HCT116 (cell line): ENCODE measurements around the gene PYGL. TPM values are rescaled to one million over a fixed set of nuclear protein-coding genes. Genes with fewer than 3 reads are reported as not detected.

Experiments
- ATAC-seq: fragments of 200-7000 bp; cut with Tn5 transposase; 2 replicates; pipeline ENCODE4 v1.9.1; 2020; ENCODE audit warnings: mild to moderate bottlenecking, moderate library complexity
- BruUV-seq: library from RNA; stranded (reverse); fragments of 400-500 nt; replicated peaks from 2 replicates; lab custom pipeline; 2021; lab: Mats Ljungman, UMichigan
- CTCF ChIA-PET: fragments of 300-600 bp; sonication (Branson Sonifier 250); formaldehyde crosslinking; loops from one replicate; lab custom pipeline; 2021; ENCODE audit warnings: antibody characterized with exemption; lab: Charles Lee
- POLR2A ChIA-PET: fragments of 300-600, 350-600 bp; sonication (Branson Sonifier 250); formaldehyde crosslinking; loops from one replicate; lab custom pipeline; 2021; ENCODE audit warnings: antibody characterized with exemption; lab: Charles Lee
- RAD21 ChIA-PET, 2 experiments: fragments of 300-600 bp; sonication (Branson Sonifier 250); formaldehyde crosslinking; loops; one replicate each; lab custom pipeline; 2023; ENCODE audit warnings: low total read pairs in 2 of 2; ENCODE audit not compliant: uncharacterized antibody in 2 of 2, unreplicated experiment in 2 of 2, low non-redundant PET in 1 of 2; lab: Charles Lee
- DNase-seq: peaks from one replicate; pipeline ENCODE4 v3.0.0-alpha.2; 2010; ENCODE audit warnings: low read depth, low spot score
- H2AFZ ChIP-seq: fragments of 200-600 bp; shearing (Covaris generic), sonication (generic); 2 replicates; pipeline ENCODE4 v1.6.1; 2017; ENCODE audit warnings: low read depth, mixed run types, mixed read lengths, antibody characterized with exemption, low read length; ENCODE audit not compliant: poor library complexity, severe bottlenecking
- H3K27ac ChIP-seq: 2 replicates; pipeline ENCODE4 v1.5.1; 2012; ENCODE audit warnings: low read depth, low read length
- H3K27me3 ChIP-seq: fragments of 200-600 bp; sonication (generic); 2 replicates; pipeline ENCODE4 v1.6.1; 2016; ENCODE audit warnings: mixed run types, low read length, mixed read lengths; ENCODE audit not compliant: insufficient read depth
- H3K36me3 ChIP-seq, 2 experiments: fragments of 200-500 bp in 1 of 2; fragments of 200-600 bp in 1 of 2; sonication (Bioruptor generic) in 1 of 2; sonication (generic) in 1 of 2; 2 replicates each; pipeline versions ENCODE4 v1.5.1 to v1.6.1; 2014 to 2016; ENCODE audit warnings: low read length in 2 of 2, inconsistent platforms in 1 of 2, mixed read lengths in 1 of 2, mixed run types in 1 of 2; ENCODE audit not compliant: insufficient read depth in 2 of 2, control insufficient read depth in 1 of 2
- H3K4me1 ChIP-seq, 2 experiments: fragments of 200-600 bp in 1 of 2; sonication (generic) in 1 of 2; 2 replicates each; pipeline versions ENCODE4 v1.5.1 to v1.6.1; 2012 to 2017; ENCODE audit warnings: low read length in 2 of 2, inconsistent platforms in 1 of 2, mild to moderate bottlenecking in 1 of 2, mixed read lengths in 1 of 2, mixed run types in 1 of 2, moderate library complexity in 1 of 2; ENCODE audit not compliant: insufficient read depth in 2 of 2, control insufficient read depth in 1 of 2
- H3K4me2 ChIP-seq: fragments of 200-600 bp; sonication (generic); 2 replicates; pipeline ENCODE4 v1.6.1; 2017; ENCODE audit warnings: mixed run types, low read length, mixed read lengths
- H3K4me3 ChIP-seq, 2 experiments: fragments of 200-600 bp in 1 of 2; sonication (generic) in 1 of 2; replicated peaks in 1 of 2; 2 replicates each; pipeline ENCODE4 v1.5.1; 2011 to 2016; ENCODE audit warnings: low read length in 2 of 2, control low read depth in 1 of 2, low read depth in 1 of 2, mild to moderate bottlenecking in 1 of 2, mixed read lengths in 1 of 2, mixed run types in 1 of 2
- H3K79me2 ChIP-seq: fragments of 200-600 bp; sonication (generic); 2 replicates; pipeline ENCODE4 v1.6.1; 2017; ENCODE audit warnings: mild to moderate bottlenecking, mixed run types, low read length, moderate library complexity, mixed read lengths; ENCODE audit not compliant: insufficient read depth
- H3K9ac ChIP-seq: fragments of 200-600 bp; sonication (generic); 2 replicates; pipeline ENCODE4 v1.6.1; 2016; ENCODE audit warnings: low read length, mixed read lengths
- H3K9me2 ChIP-seq: fragments of 200-600 bp; sonication (generic), shearing (Covaris generic); 2 replicates; pipeline ENCODE4 v1.6.1; 2017; ENCODE audit warnings: mixed run types, mild to moderate bottlenecking, moderate library complexity; ENCODE audit not compliant: insufficient read depth
- H3K9me3 ChIP-seq, 2 experiments: fragments of 200-500 bp in 1 of 2; fragments of 200-600 bp in 1 of 2; sonication (Bioruptor generic) in 1 of 2; sonication (generic) in 1 of 2; 2 replicates each; pipeline ENCODE4 v1.6.1; 2014 to 2017; ENCODE audit warnings: low read length in 2 of 2, mixed read lengths in 2 of 2, inconsistent platforms in 1 of 2, low read depth in 1 of 2, mild to moderate bottlenecking in 1 of 2, mixed run types in 1 of 2, moderate library complexity in 1 of 2; ENCODE audit not compliant: control insufficient read depth in 1 of 2, insufficient read depth in 1 of 2
- H4K20me1 ChIP-seq: fragments of 200-600 bp; sonication (generic), shearing (Covaris generic); 2 replicates; pipeline ENCODE4 v1.6.1; 2017; ENCODE audit warnings: mixed run types, mild to moderate bottlenecking, moderate library complexity; ENCODE audit not compliant: insufficient read depth
- ELF1 ChIP-seq: IDR thresholded peaks from 2 replicates; pipeline ENCODE4 v1.6.1; 2012; ENCODE audit warnings: low read depth, borderline replicate concordance
- EZH2 ChIP-seq: fragments of 200-600 bp; sonication (generic); IDR thresholded peaks from 2 replicates; pipeline ENCODE4 v1.6.1; 2017; ENCODE audit warnings: antibody characterized with exemption, mixed run types
- FOSL1 ChIP-seq: IDR thresholded peaks from 2 replicates; pipeline ENCODE4 v1.6.1; 2012; ENCODE audit warnings: low read depth
- JUND ChIP-seq: IDR thresholded peaks from 2 replicates; pipeline ENCODE4 v1.6.1; 2012
- RAD21 ChIP-seq: IDR thresholded peaks from 2 replicates; pipeline ENCODE4 v1.6.1; 2012; ENCODE audit warnings: low read depth, mild to moderate bottlenecking
- ZFX ChIP-seq: fragments of 450-650 bp; IDR thresholded peaks from 2 replicates; pipeline ENCODE4 v1.6.1; 2017
- intact Hi-C: fragments of 100-400 bp; cut with micrococcal nuclease; formaldehyde crosslinking; loops from 2 replicates; pipeline ENCODE4 v1.10.0; 2022
- total RNA-seq: library from RNA; stranded (reverse); gene quantifications from one replicate; pipeline ENCODE4 v1.2.1, GENCODE V29; 2021; ENCODE audit not compliant: unreplicated experiment

PYGL gene
- total RNA-seq, 1 experiment from 2014 or later, result 173 TPM

DNA sequence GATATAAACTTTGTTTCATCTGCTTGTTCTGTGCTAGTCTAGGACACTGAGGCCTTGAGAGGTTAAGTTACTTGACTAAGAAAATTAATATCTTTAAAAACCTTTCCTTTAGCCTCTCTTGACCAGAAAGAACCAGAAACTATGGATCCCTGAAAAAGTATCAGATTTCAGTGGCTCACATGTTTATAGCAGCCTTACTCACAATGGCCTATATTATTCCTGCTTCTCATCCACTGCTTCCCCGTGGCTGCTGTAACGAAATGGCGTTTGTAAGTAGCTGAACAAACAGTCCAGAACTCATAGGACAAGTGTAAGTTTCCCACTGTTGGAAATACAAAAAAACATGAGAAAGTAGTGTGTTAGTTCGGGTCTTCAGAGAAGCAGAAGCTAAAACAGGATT, 3.2 kb upstream of the PYGL start:
- POLR2A ChIA-PET, result interaction anchor here (1.0 kb wide), 1 partner anchor 8 kb away, joined by 3 read pairs; no protein-coding TSS in a partner anchor

DNA sequence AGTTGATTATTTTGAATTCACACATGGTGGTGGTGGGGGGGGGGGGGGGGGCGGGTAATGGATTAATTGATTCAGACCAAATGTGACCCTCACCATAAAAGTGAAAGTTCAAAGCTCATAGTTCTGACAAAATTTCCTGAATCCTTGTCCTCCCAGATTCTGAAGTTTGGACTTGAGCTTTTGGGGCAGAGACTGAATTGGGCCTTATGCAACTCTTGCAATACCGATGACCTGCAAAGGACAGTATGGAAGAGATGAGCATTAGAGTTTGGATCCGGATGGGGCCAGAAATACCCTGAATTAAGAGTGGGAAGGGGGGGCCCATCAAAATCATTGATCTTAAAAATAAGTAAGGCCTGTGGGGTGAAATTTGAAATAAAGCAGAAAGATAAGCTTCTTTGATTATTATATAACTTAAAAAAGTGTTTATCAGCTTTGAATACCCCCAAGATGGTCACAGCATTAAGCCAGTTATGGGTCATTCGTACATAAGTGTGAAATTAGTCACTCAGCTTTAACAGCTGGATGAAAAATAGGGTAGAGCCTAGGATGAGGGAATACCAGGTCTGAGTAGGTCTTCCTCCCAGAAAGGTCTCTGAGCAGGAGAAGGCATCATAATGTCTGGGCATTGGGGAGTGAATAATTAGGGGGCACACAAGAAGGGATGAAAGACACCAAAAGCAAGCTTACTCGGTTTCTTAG, 2.1 kb upstream of the PYGL start:
- no TSS peak for BruUV-seq
- H3K27me3 ChIP-seq, result no peaks in the 10 kb centered on the region
- ATAC-seq, result no peak
- no peaks in the 10 kb centered on the region; the same call in 1 of the 2 replicates for H4K20me1 ChIP-seq
- no peak overlapping the region for H3K9ac ChIP-seq
- H3K4me1 ChIP-seq, result peaks cover 3 to 12% of the 10 kb centered on the region in 2 experiments; a peak in 3 of 4 replicates
- H3K9me2 ChIP-seq, result no peaks in the 10 kb centered on the region
- no peak for DNase-seq
- ChIA-PET CTCF (no interaction called here), RAD21 (no interaction called here), POLR2A (interaction anchor here (1.0 kb wide), 1 partner anchor 9 kb away, joined by 3 read pairs; no protein-coding TSS in a partner anchor)
- H3K4me2 ChIP-seq, result no peak overlapping the region
- no peak overlapping the region for H2AFZ ChIP-seq
- no peaks in the 10 kb centered on the region for H3K9me3 ChIP-seq
- H3K27ac ChIP-seq, result no peak overlapping the region
- intact Hi-C loops, result no loop called here
- H3K79me2 ChIP-seq, result peaks cover 29% of the 10 kb centered on the region
- no peak for TF ChIP-seq ELF1
- H3K4me3 ChIP-seq, result no peak overlapping the region
- peaks cover 3 to 8% of the 10 kb centered on the region in 2 experiments; a peak in 3 of 4 replicates for H3K36me3 ChIP-seq

More for the DNA sequence above, 3.2 kb upstream of the PYGL start:
- Histone ChIP-seq H3K36me3 (no peaks in the 10 kb centered on the region; a peak in 1 of 4 replicates), H3K27me3 (no peaks in the 10 kb centered on the region), H3K9me2 (no peaks in the 10 kb centered on the region), H4K20me1 (no peaks in the 10 kb centered on the region), H2AFZ (no peak overlapping the region), H3K27ac (no peak overlapping the region), H3K4me1 (peaks cover 3 to 12% of the 10 kb centered on the region in 2 experiments; a peak in 3 of 4 replicates), H3K79me2 (peaks cover 18% of the 10 kb centered on the region), H3K4me3 (no peak overlapping the region), H3K9me3 (no peaks in the 10 kb centered on the region), H3K9ac (no peak overlapping the region), H3K4me2 (no peak overlapping the region)
- ChIA-PET RAD21 (no interaction called here), CTCF (no interaction called here)
- ATAC-seq, result no peak
- TF ChIP-seq EZH2 (no peak), JUND (no peak), FOSL1 (no peak), ZFX (no peak), RAD21 (no peak)
- no TSS peak for BruUV-seq
- DNase-seq, result no peak
- intact Hi-C loops, result no loop called here
